WTC11 (cell line): ENCODE results near the gene HIVEP2. TPM values are rescaled to one million over a fixed set of nuclear protein-coding genes. Genes with fewer than 3 reads are reported as not detected.

Experiments
- ATAC-seq: fragments of 200-7000 bp; cut with Tn5 transposase; 2 replicates; pipeline ENCODE4 v1.10.0; 2021; ENCODE audit warnings: mild to moderate bottlenecking, moderate library complexity
- CTCF ChIA-PET: fragments of 300-600 bp; sonication (Branson Sonifier 250); formaldehyde crosslinking; loops from one replicate; lab custom pipeline; 2021; ENCODE audit warnings: antibody characterized with exemption; lab: Charles Lee
- POLR2A ChIA-PET: fragments of 350-600 bp; sonication (Branson Sonifier 250); formaldehyde crosslinking; loops from one replicate; lab custom pipeline; 2021; ENCODE audit warnings: antibody characterized with exemption; lab: Charles Lee
- DNase-seq: peaks from one replicate; pipeline ENCODE4 v3.0.0; 2021; ENCODE audit warnings: low spot score
- H3K27ac Mint-ChIP-seq: 2 replicates; pipeline ENCODE4 v1.8.0; 2021; ENCODE audit warnings: mixed read lengths
- H3K27me3 Mint-ChIP-seq: 2 replicates; pipeline ENCODE4 v1.8.0; 2021; ENCODE audit warnings: low read depth, mild to moderate bottlenecking, moderate library complexity, mixed read lengths
- H3K36me3 Mint-ChIP-seq: 2 replicates; pipeline ENCODE4 v1.8.0; 2021; ENCODE audit warnings: mixed read lengths
- H3K4me1 Mint-ChIP-seq: 2 replicates; pipeline ENCODE4 v1.8.0; 2022; ENCODE audit warnings: mixed read lengths
- H3K4me3 Mint-ChIP-seq: 2 replicates; pipeline ENCODE4 v1.8.0; 2021; ENCODE audit warnings: mild to moderate bottlenecking, moderate library complexity, mixed read lengths
- H3K9me3 Mint-ChIP-seq: 2 replicates; pipeline ENCODE4 v1.8.0; 2021; ENCODE audit warnings: mixed read lengths
- EMX1 ChIP-seq: fragments of 250-450 bp; sonication (Bioruptor Pico); IDR thresholded peaks from 2 replicates; pipeline ENCODE4 v1.8.0; 2021; ENCODE audit warnings: mild to moderate bottlenecking
- ETV6 ChIP-seq: sonication (generic); formaldehyde crosslinking; IDR thresholded peaks from 2 replicates; pipeline ENCODE4 v1.8.1; 2022; ENCODE audit warnings: mild to moderate bottlenecking, missing genetic modification reagents
- HMGA2 ChIP-seq: fragments of 250-450 bp; sonication (Bioruptor Pico); IDR thresholded peaks from 2 replicates; pipeline ENCODE4 v1.4.0; 2021; ENCODE audit warnings: mild to moderate bottlenecking, moderate library complexity
- JAZF1 ChIP-seq: fragments of 250-450 bp; sonication (Bioruptor Pico); IDR thresholded peaks from 2 replicates; pipeline ENCODE4 v1.9.0; 2021; ENCODE audit warnings: moderate library complexity, mild to moderate bottlenecking, inconsistent platforms
- JUN ChIP-seq: sonication (generic); formaldehyde crosslinking; IDR thresholded peaks from 2 replicates; pipeline ENCODE4 v1.8.0; 2023; ENCODE audit warnings: mild to moderate bottlenecking, missing genetic modification reagents
- MXD4 ChIP-seq: fragments of 250-450 bp; sonication (Bioruptor Pico); IDR thresholded peaks from 2 replicates; pipeline ENCODE4 v1.8.0; 2021; ENCODE audit warnings: mild to moderate bottlenecking, moderate library complexity, borderline replicate concordance
- MYBL2 ChIP-seq: sonication (generic); formaldehyde crosslinking; IDR thresholded peaks from 2 replicates; pipeline ENCODE4 v1.8.1; 2023; ENCODE audit warnings: mild to moderate bottlenecking, moderate library complexity, missing genetic modification reagents
- NR1H2 ChIP-seq: sonication (generic); formaldehyde crosslinking; IDR thresholded peaks from 2 replicates; pipeline ENCODE4 v1.9.0; 2021; ENCODE audit warnings: mild to moderate bottlenecking, moderate library complexity, missing genetic modification reagents
- RORB ChIP-seq: fragments of 250-450 bp; sonication (Bioruptor Pico); IDR thresholded peaks from 2 replicates; pipeline ENCODE4 v1.9.0; 2021; ENCODE audit warnings: mild to moderate bottlenecking
- SMAD3 ChIP-seq: sonication (generic); formaldehyde crosslinking; IDR thresholded peaks from 2 replicates; pipeline ENCODE4 v1.8.0; 2022; ENCODE audit warnings: missing genetic modification reagents, mild to moderate bottlenecking, borderline replicate concordance
- TCF7 ChIP-seq: sonication (generic); formaldehyde crosslinking; IDR thresholded peaks from 2 replicates; pipeline ENCODE4 v1.8.0; 2022; ENCODE audit warnings: mild to moderate bottlenecking, low read depth, missing genetic modification reagents, moderate library complexity
- TP53 ChIP-seq: sonication (generic); formaldehyde crosslinking; IDR thresholded peaks from 2 replicates; pipeline ENCODE4 v1.8.1; 2023; ENCODE audit warnings: mild to moderate bottlenecking, missing genetic modification reagents
- ZBTB21 ChIP-seq: sonication (generic); formaldehyde crosslinking; IDR thresholded peaks from 2 replicates; pipeline ENCODE4 v1.8.1; 2023; ENCODE audit warnings: mild to moderate bottlenecking, missing genetic modification reagents, borderline replicate concordance
- ZNF121 ChIP-seq: sonication (generic); formaldehyde crosslinking; IDR thresholded peaks from 2 replicates; pipeline ENCODE4 v1.8.0; 2023; ENCODE audit warnings: missing genetic modification reagents
- ZNF671 ChIP-seq: fragments of 250-450 bp; sonication (Bioruptor Pico); IDR thresholded peaks from 2 replicates; pipeline ENCODE4 v1.8.0; 2021; ENCODE audit warnings: mild to moderate bottlenecking
- total RNA-seq: library from RNA; stranded (reverse); gene quantifications from 3 replicates; pipeline ENCODE4 v1.2.3, GENCODE V29; 2021
- TF ChIP-seq, protein P1 (sequence below): sonication (generic); formaldehyde crosslinking; IDR thresholded peaks from 2 replicates; pipeline ENCODE4 v1.8.1; 2022; ENCODE audit warnings: missing genetic modification reagents, borderline replicate concordance
- TF ChIP-seq, protein P2 (sequence below): sonication (generic); formaldehyde crosslinking; IDR thresholded peaks from 2 replicates; pipeline ENCODE4 v1.8.0; 2023; ENCODE audit warnings: missing genetic modification reagents, mild to moderate bottlenecking, borderline replicate concordance
- TF ChIP-seq, protein P3 (sequence below): sonication (generic); formaldehyde crosslinking; IDR thresholded peaks from 2 replicates; pipeline ENCODE4 v1.8.0; 2022; ENCODE audit warnings: mild to moderate bottlenecking, missing genetic modification reagents
- TF ChIP-seq, protein P4 (sequence below): fragments of 250-450 bp; sonication (Bioruptor Pico); IDR thresholded peaks from 2 replicates; pipeline ENCODE4 v1.9.0; 2021; ENCODE audit warnings: moderate library complexity, mild to moderate bottlenecking, inconsistent platforms, borderline replicate concordance
- TF ChIP-seq, protein P5 (sequence below): fragments of 250-450 bp; sonication (Bioruptor Pico); IDR thresholded peaks from 2 replicates; pipeline ENCODE4 v1.9.0; 2021; ENCODE audit warnings: mild to moderate bottlenecking
- TF ChIP-seq, protein P6 (sequence below): sonication (generic); formaldehyde crosslinking; IDR thresholded peaks from 2 replicates; pipeline ENCODE4 v1.8.1; 2022; ENCODE audit warnings: mild to moderate bottlenecking, missing genetic modification reagents, moderate library complexity, borderline replicate concordance

Gene HIVEP2
- total RNA-seq, 1 experiment from 2014 or later = 11.5 TPM

DNA sequence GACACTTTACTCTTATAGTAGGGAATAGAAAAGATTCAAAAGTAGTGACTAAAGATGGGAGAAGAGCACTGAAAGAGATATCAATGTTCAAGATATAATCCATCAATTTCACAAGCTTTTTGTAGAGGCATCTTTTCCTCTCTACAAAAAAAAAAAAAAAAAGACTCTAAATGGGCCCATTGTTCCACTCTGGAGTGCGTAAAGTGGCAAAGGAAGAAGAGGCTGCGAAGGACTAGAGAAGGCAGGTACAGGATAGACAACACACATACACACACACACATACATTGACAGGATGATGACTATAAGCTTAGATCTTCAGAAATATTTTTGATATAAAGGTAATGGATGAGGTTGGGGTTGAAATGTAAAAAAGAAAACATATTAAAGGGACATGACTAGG is 157.6 kb downstream of the HIVEP2 start (continued):
- no peak for TF ChIP-seq JAZF1 (CRISPR knock-in tag)
- TF ChIP-seq, protein P1, sequence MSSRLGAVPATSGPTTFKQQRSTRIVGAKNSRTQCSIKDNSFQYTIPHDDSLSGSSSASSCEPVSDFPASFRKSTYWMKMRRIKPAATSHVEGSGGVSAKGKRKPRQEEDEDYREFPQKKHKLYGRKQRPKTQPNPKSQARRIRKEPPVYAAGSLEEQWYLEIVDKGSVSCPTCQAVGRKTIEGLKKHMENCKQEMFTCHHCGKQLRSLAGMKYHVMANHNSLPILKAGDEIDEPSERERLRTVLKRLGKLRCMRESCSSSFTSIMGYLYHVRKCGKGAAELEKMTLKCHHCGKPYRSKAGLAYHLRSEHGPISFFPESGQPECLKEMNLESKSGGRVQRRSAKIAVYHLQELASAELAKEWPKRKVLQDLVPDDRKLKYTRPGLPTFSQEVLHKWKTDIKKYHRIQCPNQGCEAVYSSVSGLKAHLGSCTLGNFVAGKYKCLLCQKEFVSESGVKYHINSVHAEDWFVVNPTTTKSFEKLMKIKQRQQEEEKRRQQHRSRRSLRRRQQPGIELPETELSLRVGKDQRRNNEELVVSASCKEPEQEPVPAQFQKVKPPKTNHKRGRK (CRISPR knock-in tag) = no peak
- no peak for TF ChIP-seq ZBTB21 (CRISPR knock-in tag)

DNA sequence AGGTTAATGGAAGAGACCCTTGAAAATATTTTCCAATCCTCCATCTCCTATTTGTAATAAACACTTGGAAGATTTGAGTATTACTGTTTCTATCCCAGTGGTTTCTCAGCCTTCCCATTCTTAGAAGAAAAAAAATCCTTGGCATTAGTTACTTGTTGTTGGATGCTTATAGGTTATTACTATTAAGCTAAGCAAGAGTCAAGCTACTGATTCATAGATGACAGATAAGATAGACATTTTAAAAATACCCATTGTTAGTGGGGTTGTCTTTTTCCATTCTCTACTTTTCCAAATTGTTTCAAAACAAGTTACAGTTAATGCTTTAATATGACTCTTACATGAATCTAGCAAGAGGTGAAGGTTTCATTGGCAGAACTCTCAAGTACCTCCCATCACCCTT is 158.5 kb downstream of the HIVEP2 start:
- ATAC-seq (no peak), DNase-seq (no peak)
- CTCF ChIA-PET = no interaction called here
- no peak overlapping the region for H3K4me3 Mint-ChIP-seq
- POLR2A ChIA-PET = no interaction called here
- H3K27me3 Mint-ChIP-seq = no peaks in the 10 kb centered on the region
- no peak overlapping the region for H3K27ac Mint-ChIP-seq
- H3K36me3 Mint-ChIP-seq = no peaks in the 10 kb centered on the region
- no peak for TF ChIP-seq HMGA2 (CRISPR knock-in tag)
- no peak for TF ChIP-seq ZNF121
- no peak for TF ChIP-seq MYBL2 (CRISPR knock-in tag)
- TF ChIP-seq, protein P2, sequence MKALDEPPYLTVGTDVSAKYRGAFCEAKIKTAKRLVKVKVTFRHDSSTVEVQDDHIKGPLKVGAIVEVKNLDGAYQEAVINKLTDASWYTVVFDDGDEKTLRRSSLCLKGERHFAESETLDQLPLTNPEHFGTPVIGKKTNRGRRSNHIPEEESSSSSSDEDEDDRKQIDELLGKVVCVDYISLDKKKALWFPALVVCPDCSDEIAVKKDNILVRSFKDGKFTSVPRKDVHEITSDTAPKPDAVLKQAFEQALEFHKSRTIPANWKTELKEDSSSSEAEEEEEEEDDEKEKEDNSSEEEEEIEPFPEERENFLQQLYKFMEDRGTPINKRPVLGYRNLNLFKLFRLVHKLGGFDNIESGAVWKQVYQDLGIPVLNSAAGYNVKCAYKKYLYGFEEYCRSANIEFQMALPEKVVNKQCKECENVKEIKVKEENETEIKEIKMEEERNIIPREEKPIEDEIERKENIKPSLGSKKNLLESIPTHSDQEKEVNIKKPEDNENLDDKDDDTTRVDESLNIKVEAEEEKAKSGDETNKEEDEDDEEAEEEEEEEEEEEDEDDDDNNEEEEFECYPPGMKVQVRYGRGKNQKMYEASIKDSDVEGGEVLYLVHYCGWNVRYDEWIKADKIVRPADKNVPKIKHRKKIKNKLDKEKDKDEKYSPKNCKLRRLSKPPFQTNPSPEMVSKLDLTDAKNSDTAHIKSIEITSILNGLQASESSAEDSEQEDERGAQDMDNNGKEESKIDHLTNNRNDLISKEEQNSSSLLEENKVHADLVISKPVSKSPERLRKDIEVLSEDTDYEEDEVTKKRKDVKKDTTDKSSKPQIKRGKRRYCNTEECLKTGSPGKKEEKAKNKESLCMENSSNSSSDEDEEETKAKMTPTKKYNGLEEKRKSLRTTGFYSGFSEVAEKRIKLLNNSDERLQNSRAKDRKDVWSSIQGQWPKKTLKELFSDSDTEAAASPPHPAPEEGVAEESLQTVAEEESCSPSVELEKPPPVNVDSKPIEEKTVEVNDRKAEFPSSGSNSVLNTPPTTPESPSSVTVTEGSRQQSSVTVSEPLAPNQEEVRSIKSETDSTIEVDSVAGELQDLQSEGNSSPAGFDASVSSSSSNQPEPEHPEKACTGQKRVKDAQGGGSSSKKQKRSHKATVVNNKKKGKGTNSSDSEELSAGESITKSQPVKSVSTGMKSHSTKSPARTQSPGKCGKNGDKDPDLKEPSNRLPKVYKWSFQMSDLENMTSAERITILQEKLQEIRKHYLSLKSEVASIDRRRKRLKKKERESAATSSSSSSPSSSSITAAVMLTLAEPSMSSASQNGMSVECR (CRISPR knock-in tag) = no peak
- no peak for TF ChIP-seq MXD4 (CRISPR knock-in tag)
- TF ChIP-seq ETV6 (CRISPR knock-in tag) = no peak
- TF ChIP-seq, protein P3, sequence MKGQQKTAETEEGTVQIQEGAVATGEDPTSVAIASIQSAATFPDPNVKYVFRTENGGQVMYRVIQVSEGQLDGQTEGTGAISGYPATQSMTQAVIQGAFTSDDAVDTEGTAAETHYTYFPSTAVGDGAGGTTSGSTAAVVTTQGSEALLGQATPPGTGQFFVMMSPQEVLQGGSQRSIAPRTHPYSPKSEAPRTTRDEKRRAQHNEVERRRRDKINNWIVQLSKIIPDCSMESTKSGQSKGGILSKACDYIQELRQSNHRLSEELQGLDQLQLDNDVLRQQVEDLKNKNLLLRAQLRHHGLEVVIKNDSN (CRISPR knock-in tag) = no peak
- no peak for TF ChIP-seq NR1H2 (CRISPR knock-in tag)
- TF ChIP-seq, protein P4, sequence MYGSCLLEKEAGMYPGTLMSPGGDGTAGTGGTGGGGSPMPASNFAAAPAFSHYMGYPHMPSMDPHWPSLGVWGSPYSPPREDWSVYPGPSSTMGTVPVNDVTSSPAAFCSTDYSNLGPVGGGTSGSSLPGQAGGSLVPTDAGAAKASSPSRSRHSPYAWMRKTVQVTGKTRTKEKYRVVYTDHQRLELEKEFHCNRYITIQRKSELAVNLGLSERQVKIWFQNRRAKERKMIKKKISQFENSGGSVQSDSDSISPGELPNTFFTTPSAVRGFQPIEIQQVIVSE (CRISPR knock-in tag) = no peak
- TF ChIP-seq, protein P5, sequence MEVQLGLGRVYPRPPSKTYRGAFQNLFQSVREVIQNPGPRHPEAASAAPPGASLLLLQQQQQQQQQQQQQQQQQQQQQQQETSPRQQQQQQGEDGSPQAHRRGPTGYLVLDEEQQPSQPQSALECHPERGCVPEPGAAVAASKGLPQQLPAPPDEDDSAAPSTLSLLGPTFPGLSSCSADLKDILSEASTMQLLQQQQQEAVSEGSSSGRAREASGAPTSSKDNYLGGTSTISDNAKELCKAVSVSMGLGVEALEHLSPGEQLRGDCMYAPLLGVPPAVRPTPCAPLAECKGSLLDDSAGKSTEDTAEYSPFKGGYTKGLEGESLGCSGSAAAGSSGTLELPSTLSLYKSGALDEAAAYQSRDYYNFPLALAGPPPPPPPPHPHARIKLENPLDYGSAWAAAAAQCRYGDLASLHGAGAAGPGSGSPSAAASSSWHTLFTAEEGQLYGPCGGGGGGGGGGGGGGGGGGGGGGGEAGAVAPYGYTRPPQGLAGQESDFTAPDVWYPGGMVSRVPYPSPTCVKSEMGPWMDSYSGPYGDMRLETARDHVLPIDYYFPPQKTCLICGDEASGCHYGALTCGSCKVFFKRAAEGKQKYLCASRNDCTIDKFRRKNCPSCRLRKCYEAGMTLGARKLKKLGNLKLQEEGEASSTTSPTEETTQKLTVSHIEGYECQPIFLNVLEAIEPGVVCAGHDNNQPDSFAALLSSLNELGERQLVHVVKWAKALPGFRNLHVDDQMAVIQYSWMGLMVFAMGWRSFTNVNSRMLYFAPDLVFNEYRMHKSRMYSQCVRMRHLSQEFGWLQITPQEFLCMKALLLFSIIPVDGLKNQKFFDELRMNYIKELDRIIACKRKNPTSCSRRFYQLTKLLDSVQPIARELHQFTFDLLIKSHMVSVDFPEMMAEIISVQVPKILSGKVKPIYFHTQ = no peak
- no peak for TF ChIP-seq JAZF1 (CRISPR knock-in tag)
- no peak for TF ChIP-seq RORB
- no peak for TF ChIP-seq TCF7 (CRISPR knock-in tag)
- TF ChIP-seq JUN (CRISPR knock-in tag) = no peak
- no peak for TF ChIP-seq SMAD3 (CRISPR knock-in tag)
- no peak for TF ChIP-seq ZBTB21 (CRISPR knock-in tag)
- no peak for TF ChIP-seq EMX1 (CRISPR knock-in tag)
- TF ChIP-seq, protein P6, sequence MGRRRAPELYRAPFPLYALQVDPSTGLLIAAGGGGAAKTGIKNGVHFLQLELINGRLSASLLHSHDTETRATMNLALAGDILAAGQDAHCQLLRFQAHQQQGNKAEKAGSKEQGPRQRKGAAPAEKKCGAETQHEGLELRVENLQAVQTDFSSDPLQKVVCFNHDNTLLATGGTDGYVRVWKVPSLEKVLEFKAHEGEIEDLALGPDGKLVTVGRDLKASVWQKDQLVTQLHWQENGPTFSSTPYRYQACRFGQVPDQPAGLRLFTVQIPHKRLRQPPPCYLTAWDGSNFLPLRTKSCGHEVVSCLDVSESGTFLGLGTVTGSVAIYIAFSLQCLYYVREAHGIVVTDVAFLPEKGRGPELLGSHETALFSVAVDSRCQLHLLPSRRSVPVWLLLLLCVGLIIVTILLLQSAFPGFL (CRISPR knock-in tag) = no peak
- no peak for TF ChIP-seq ZNF671 (CRISPR knock-in tag)
- no peak for TF ChIP-seq TP53 (CRISPR knock-in tag)
- peaks cover 4% of the 10 kb centered on the region for H3K4me1 Mint-ChIP-seq
- no peaks in the 10 kb centered on the region for H3K9me3 Mint-ChIP-seq
